HepG2 (cell line): ENCODE measurements around the gene ANTKMT. TPM values are rescaled to one million over a fixed set of nuclear protein-coding genes. Genes with fewer than 3 reads are reported as not detected.

Experiments
- ATAD3A ChIP-seq: sonication (generic); formaldehyde crosslinking; IDR thresholded peaks from 2 replicates; pipeline ENCODE4 v1.4.0; 2020; ENCODE audit warnings: missing genetic modification reagents
- BHLHE40 ChIP-seq: IDR thresholded peaks from 2 replicates; pipeline ENCODE4 v1.6.1; 2011; ENCODE audit warnings: low read length, improper control_type of control experiment
- CENPT ChIP-seq: sonication (generic); formaldehyde crosslinking; IDR thresholded peaks from 2 replicates; pipeline ENCODE4 v1.8.0; 2022; ENCODE audit warnings: low read depth, mild to moderate bottlenecking, moderate library complexity, missing genetic modification reagents
- CHD4 ChIP-seq: fragments of 200-600 bp; sonication (generic); IDR thresholded peaks from 2 replicates; pipeline ENCODE4 v1.7.0; 2017; ENCODE audit warnings: mild to moderate bottlenecking, low read length, borderline replicate concordance
- DMAP1 ChIP-seq: IDR thresholded peaks from 2 replicates; pipeline ENCODE4 v1.6.1; 2016
- E2F1 ChIP-seq: sonication (generic); formaldehyde crosslinking; IDR thresholded peaks from 2 replicates; pipeline ENCODE4 v1.5.0; 2020; ENCODE audit warnings: missing genetic modification reagents
- GLMP ChIP-seq: sonication (generic); formaldehyde crosslinking; IDR thresholded peaks from 2 replicates; pipeline ENCODE4 v1.9.0; 2021; ENCODE audit warnings: missing genetic modification reagents, mild to moderate bottlenecking, borderline replicate concordance
- HDAC1 ChIP-seq: sonication (generic); formaldehyde crosslinking; IDR thresholded peaks from 2 replicates; pipeline ENCODE4 v1.5.1; 2020; ENCODE audit warnings: mild to moderate bottlenecking, missing genetic modification reagents
- KLF15 ChIP-seq: sonication (generic); formaldehyde crosslinking; IDR thresholded peaks from 2 replicates; pipeline ENCODE4 v1.8.1; 2023; ENCODE audit warnings: borderline replicate concordance, mild to moderate bottlenecking, inconsistent platforms, missing genetic modification reagents, mixed read lengths
- MATR3 ChIP-seq: sonication (generic); formaldehyde crosslinking; IDR thresholded peaks from 2 replicates; pipeline ENCODE4 v1.4.0; 2020; ENCODE audit warnings: missing genetic modification reagents
- MXI1 ChIP-seq: IDR thresholded peaks from 3 replicates; pipeline ENCODE4 v1.6.1; 2012; ENCODE audit warnings: low read depth, low read length, inconsistent platforms, borderline replicate concordance
- NCOR1 ChIP-seq: fragments of 200-600 bp; sonication (generic); IDR thresholded peaks from 2 replicates; pipeline ENCODE4 v1.7.0; 2017; ENCODE audit warnings: antibody characterized with exemption, low read length, borderline replicate concordance
- POLR2AphosphoS2 ChIP-seq: IDR thresholded peaks from 2 replicates; pipeline ENCODE4 v1.6.1; 2011; ENCODE audit warnings: low read depth, low read length, improper control_type of control experiment
- RARG ChIP-seq: sonication (generic); formaldehyde crosslinking; IDR thresholded peaks from 2 replicates; pipeline ENCODE4 v1.4.0; 2020; ENCODE audit warnings: low read depth, mild to moderate bottlenecking, missing genetic modification reagents
- SP2 ChIP-seq: sonication (generic); formaldehyde crosslinking; IDR thresholded peaks from 2 replicates; pipeline ENCODE4 v1.5.1; 2020; ENCODE audit warnings: mild to moderate bottlenecking, missing genetic modification reagents
- SP5 ChIP-seq: IDR thresholded peaks from 2 replicates; pipeline ENCODE4 v1.6.1; 2016; ENCODE audit warnings: low read depth, borderline replicate concordance
- YY1 ChIP-seq: IDR thresholded peaks from 2 replicates; pipeline ENCODE4 v1.6.1; 2011; ENCODE audit warnings: low read length, low read depth, moderate library complexity, mild to moderate bottlenecking; ENCODE audit not compliant: insufficient read depth, insufficient replicate concordance
- ZFY ChIP-seq: sonication (generic); formaldehyde crosslinking; IDR thresholded peaks from 2 replicates; pipeline ENCODE4 v1.4.0; 2020; ENCODE audit warnings: missing genetic modification reagents
- ZNF275 ChIP-seq: sonication (generic); formaldehyde crosslinking; IDR thresholded peaks from 2 replicates; pipeline ENCODE4 v1.8.0; 2022; ENCODE audit warnings: missing genetic modification reagents, mild to moderate bottlenecking, inconsistent platforms, borderline replicate concordance
- ZNF292 ChIP-seq: sonication (generic); formaldehyde crosslinking; IDR thresholded peaks from 2 replicates; pipeline ENCODE4 v1.8.1; 2022; ENCODE audit warnings: mild to moderate bottlenecking, low read depth, missing genetic modification reagents, borderline replicate concordance
- ZNF362 ChIP-seq: sonication (generic); formaldehyde crosslinking; IDR thresholded peaks from 2 replicates; pipeline ENCODE4 v1.4.0; 2020; ENCODE audit warnings: missing genetic modification reagents, mild to moderate bottlenecking, borderline replicate concordance
- ZNF704 ChIP-seq: sonication (generic); formaldehyde crosslinking; IDR thresholded peaks from 2 replicates; pipeline ENCODE4 v1.8.1; 2023; ENCODE audit warnings: mild to moderate bottlenecking, inconsistent platforms, moderate library complexity, missing genetic modification reagents, borderline replicate concordance
- ZNF792 ChIP-seq: IDR thresholded peaks from 2 replicates; pipeline ENCODE4 v1.6.1; 2016
- polyA plus RNA-seq, 8 experiments: library from polyadenylated mRNA; depleted of rRNA in 3 of 8; stranded (reverse) in 7 of 8; unstranded in 1 of 8; fragments of >200 nt; fragmentation: Illumina TruSeq in 4 of 8; extraction: Trizol in 4 of 8; gene quantifications; 2 replicates each; pipeline versions ENCODE4 v1.2.1 to v1.2.3, GENCODE V29; 2011 to 2016; ENCODE audit warnings: low read depth in 4 of 8, missing spikeins in 1 of 8, mixed read lengths in 1 of 8; ENCODE audit not compliant: insufficient read depth in 1 of 8
- total RNA-seq, 5 experiments: library from RNA; depleted of rRNA; stranded (reverse); fragments of >200 nt; fragmentation: Illumina TruSeq; extraction: Trizol; gene quantifications; 2 replicates each; pipeline ENCODE4 v1.2.3, GENCODE V29; 2016; ENCODE audit warnings: low read depth in 1 of 5
- TF ChIP-seq, protein P1 (sequence below): sonication (generic); formaldehyde crosslinking; IDR thresholded peaks from 2 replicates; pipeline ENCODE4 v1.4.0; 2020; ENCODE audit warnings: missing genetic modification reagents

Gene ANTKMT
- total and polyA plus RNA-seq, 2 of the 13 experiments (the other 11 are each of a cell fraction or from before 2014, with no cell fraction given), result 7.5 to 47.8 TPM

DNA sequence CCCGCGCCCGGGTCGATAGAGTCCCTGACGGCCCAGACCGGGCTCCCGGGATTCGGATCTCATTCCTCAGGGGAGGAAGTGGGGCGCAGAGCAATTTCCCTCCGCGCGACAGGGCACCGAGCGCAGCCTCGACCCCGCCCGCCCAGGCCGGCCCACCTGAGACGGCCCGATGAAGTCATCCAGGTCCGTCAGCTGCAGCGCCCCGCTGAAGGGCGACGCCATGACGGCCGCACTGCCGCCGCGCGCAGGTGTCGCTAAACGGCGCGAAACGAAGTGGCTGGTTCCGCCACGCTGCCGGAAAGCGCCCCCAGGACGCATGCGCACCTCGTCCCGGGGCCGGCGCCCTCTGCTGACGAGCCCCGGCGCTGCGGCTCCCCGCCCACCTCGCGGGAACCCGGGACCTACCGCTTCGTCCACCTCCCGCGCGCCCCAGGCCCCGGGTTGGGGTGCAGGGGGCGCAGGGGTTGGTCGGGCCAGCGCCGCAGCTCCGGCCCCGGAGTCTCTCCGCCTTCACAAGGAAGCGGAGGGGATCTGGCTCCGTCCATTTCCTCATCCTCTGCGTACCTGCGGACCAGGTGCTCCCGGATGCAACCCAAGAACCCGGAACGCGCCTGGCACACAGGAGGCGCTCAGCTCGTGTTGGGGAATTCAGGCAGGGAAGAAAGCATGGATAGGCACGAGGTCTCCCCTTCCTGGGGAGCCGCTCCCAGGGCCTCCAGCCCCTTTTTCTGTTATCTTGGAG, 20.0 kb downstream of the ANTKMT start, which contains the start of gene CIAO3 (continued):
- TF ChIP-seq ZNF275 (CRISPR knock-in tag), result no peak; the same call in 1 of the 2 replicates
- peak; percentile 97 for TF ChIP-seq YY1
- 0 out of 2 replicates have a peak, but pooled peaks have one; percentile 40 for TF ChIP-seq SP5 (CRISPR knock-in tag)
- no peak for TF ChIP-seq ZNF292
- TF ChIP-seq E2F1 (CRISPR knock-in tag), result peak; percentile 52; the same call in 1 of the 2 replicates
- no peak for TF ChIP-seq CHD4
- TF ChIP-seq NCOR1, result no peak
- TF ChIP-seq BHLHE40, result no peak
- TF ChIP-seq SP2 (CRISPR knock-in tag), result 0 out of 2 replicates have a peak, but pooled peaks have one; percentile 35
- no peak for TF ChIP-seq CENPT
- TF ChIP-seq MATR3 (CRISPR knock-in tag), result no peak
- TF ChIP-seq, protein P1, sequence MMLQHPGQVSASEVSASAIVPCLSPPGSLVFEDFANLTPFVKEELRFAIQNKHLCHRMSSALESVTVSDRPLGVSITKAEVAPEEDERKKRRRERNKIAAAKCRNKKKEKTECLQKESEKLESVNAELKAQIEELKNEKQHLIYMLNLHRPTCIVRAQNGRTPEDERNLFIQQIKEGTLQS (CRISPR knock-in tag), result peak; percentile 88
- no peak for TF ChIP-seq GLMP (CRISPR knock-in tag)
- TF ChIP-seq HDAC1 (CRISPR knock-in tag), result peak; percentile 97
- TF ChIP-seq ATAD3A (CRISPR knock-in tag), result no peak
- TF ChIP-seq KLF15, result 0 out of 2 replicates have a peak, but pooled peaks have one; percentile 1
- TF ChIP-seq RARG (CRISPR knock-in tag), result no peak
- TF ChIP-seq ZFY, result peak; percentile 94
- peak; percentile 71; the same call in 1 of the 2 replicates for TF ChIP-seq ZNF792 (CRISPR knock-in tag)
- peak; percentile 52; the same call in 1 of the 2 replicates for TF ChIP-seq ZNF704
- TF ChIP-seq ZNF362 (CRISPR knock-in tag), result peak; percentile 51; the same call in 1 of the 2 replicates
- TF ChIP-seq DMAP1, result 0 out of 2 replicates have a peak, but pooled peaks have one; percentile 59
- peak; percentile 96; the same call in 2 of the 3 replicates for TF ChIP-seq MXI1
- TF ChIP-seq POLR2AphosphoS2, result no peak
